Hepatic stellate cell (primary cell): ENCODE data around the gene C18orf63.
"Not testable (repeated sequence)": the region's sequence is repeated elsewhere in the genome, so short reads cannot be mapped to it uniquely, and the experiment has no call there.

Experiments
- DNase-seq: peaks from one replicate; pipeline ENCODE4 v3.0.0; 2011; ENCODE audit warnings: low spot score

C18orf63 gene

DNA sequence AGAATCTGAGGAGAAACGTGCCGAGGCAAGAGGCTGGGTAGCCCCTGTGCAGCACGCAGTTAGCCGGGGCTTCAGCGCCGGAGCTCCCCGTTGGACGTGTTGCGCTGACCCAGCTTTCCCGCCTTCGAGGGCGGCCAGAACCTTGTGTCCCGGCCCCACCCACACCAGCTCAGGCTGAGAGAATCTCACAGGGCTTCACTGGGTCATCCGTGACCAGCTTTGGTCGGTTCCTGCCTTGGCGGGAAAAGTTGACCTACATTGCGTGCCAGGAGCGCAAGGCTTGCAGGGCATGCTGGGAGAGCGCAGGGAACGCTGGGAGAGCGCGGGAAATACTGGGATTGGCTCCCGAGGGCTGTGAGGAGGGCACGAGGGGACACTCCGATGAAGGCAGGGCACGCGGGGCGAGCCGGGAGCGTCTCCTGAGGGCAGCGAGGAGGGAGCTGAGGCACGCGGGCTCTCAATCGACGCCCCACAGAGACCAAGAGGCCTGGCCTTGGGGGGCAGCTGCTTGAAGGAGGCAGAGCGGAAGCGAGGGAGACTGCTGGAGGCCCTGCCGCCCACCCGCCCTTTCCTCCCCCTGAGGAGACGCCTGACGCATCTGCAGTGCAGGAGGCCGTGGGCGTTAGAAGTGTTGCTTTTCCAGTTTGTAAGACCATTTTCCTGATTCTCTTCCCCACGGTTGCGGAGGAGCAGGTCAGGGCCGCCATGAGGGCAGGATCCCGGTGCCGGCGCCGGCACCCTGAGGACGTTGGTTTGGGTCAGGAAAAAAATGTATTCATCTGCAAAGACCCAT lies at the start of gene C18orf63:
TSS of gene C18orf63 (plus strand) at position 376 of the 793 bp plus-strand sequence. CDS start 2,027 bp downstream, outside the sequence.
- no peak for DNase-seq

DNA sequence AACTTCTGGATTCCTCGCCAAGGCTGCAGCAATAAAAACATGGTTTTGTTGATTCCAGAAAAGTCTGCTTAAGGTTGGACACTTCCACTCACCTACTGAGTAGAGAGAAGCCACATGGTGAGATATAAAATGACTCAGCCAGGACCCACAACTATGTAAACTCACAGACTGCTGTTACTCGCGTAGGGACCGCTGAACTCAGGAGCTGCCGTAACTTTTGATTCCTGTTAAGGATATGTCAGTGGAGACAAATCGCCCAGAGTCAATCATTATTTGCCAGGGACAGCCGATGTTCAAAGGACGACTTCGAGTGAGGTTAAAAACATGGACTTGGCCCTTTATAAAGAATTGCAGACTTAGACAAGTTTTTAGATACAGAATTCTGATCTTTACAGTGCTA lies 49.5 kb upstream of the C18orf63 start:
- no peak for DNase-seq

DNA sequence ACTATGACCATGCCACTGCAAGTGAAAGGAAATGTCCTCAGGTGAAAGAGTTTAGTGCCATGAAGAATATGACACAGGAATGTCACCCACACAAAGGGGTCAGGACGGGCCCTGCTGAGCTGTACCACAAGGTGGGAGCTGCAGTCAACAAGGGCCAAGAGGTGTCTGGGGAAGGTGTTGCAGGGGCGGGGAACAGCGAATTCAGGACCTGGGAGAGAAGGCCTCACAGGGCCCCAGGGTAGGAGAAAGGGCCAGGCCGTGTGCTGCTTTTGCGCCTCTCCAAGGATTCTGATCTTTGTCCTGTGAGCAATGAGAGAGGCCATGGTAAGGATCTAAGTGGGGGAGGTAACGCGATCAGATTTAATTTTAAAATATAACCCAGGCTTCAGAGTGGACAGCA lies 47.5 kb upstream of the C18orf63 start:
- no peak for DNase-seq

DNA sequence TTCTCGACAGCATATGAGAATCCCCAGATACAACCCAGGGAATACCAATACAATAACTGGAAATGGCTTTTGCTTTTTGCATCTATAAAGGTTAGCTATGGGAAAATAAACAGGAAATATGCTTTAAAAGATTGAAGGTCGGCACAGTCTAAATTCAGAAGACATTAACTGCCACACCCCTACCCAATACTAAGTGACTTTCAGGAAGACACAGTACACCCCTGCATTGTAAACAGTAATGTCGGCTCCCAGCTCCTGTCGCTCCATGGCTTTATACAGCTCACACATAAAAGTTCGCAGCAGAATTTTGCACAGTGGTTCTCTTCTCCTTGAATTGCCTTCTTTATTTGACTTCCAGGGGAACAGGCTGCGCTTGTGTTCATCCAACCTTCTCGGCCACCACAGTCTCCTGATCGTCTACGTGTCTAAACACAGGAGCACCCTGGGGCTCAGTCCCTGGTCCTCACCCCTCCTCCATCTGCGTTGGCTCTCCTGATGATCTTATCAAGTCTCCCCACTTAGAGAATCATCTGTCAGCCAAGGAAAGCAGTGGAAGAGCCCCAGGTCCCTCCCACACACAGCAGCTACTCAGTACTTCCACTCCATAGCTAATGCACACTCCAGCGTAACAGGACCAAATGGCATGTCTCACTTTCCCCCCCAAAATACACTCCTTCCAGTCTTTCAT lies 46.6 kb upstream of the C18orf63 start:
- no peak for DNase-seq

DNA sequence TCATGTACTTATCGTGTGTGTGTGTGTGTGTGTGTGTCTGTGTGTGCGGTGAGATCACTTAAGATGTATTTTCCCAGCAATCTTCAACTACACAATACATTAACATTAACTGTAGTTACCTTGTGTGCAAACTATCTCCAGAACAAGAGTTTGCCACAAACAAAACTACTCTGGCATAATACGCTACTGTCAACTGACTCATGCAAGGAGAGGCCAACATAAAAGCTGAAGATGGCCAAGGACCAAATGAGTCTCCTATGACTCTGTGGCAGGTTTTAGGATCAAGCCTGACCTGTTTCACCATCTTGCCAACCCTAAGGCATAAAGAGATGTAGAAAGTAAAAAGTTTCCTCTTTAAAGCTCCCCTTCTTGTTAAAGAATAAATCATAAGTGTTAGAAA lies 44.0 kb upstream of the C18orf63 start:
- no peak for DNase-seq

DNA sequence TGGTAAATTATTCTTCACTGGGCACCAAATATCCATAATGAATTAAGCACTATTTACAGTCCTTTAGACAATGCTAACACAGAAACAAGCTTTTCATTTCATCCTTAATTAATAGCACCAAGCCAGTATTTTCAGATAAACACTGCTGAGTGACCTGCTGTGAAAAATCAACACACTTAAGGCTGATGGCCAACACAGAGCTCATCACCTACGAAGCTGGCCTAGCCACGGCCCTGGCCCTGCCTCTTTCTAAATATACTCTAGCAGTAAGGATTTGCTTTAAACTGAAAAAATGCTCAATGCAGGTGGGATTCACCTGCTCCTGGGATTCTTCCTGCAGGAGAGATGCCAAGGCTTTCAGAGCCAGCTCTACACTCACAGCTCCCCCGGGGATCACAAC lies 42.2 kb upstream of the C18orf63 start:
- no peak for DNase-seq

DNA sequence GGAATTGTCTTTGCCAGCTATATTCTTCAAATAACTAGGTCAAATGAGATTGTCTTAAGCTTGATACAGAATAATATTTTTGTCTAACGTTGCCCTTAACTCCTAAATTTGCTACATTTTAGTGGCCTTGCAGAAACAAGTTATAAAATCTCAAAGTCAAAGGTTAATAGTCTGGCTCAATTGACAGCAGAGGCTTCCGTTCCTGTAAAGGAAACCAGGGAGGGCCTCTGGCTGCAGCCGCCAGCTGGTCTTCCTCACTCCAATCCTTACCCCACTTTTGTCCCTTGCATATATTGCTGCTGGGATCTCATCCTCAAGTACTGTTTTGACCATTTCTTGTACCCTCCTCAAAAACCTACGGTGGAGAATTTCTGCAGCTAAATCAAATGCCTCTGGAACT lies 40.9 kb upstream of the C18orf63 start:
- DNase-seq = no peak

DNA sequence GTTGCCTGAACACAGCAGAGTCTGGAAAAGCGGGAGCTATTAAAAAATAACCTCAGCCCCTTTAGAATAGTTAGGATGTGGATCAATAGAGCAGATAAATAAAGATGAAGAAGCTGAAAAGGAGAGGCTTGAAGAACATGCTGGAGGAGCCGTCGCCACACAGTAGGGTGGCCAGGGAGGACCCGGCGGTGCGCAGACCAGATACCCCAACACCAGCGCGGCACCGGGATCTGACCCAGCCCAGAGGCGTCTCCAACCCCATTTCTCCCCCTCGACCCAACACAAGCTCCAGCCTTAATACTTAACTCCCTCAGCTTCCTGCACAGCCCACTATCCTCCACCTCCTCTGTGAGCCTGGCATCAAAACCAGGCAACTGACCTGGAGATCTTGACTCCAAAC lies 39.9 kb upstream of the C18orf63 start:
- no peak for DNase-seq

DNA sequence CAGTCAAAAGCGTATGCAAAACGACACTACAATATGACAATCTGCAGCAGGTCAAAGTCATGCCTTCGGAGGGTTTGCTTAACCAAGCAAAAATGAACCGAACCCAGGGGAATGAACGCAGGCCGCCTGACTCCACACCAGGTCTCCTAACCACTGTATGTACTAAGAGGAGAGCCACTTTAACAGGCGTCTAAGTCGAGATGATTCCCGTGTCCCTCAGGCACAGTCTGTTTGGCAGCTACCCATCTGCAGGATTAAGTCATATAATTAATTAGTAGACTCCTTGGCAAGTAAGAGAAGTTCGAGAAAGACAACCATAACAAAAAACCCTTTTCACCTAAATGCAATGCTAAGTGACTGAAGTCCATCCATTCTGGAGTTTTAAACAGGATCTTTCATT lies 39.0 kb upstream of the C18orf63 start:
- DNase-seq = no peak

DNA sequence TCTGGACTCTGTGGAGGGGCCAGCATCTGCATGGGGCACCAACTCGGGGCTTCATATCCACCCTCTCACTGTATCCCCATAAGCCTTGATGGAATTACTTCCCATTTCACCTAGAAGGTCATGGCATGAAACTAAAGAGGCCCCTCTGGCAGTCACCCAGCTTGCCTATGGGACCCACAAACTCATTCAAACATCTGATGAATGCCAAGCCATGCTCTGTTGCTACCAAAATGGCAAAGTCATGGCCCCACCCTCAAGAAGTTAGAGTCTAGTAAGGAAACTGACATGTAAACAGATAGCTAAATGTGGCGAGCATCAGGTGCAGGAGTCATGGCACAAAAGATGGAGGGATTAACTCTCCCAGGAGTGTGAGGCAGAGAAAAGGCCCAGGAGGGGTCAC lies 38.3 kb upstream of the C18orf63 start:
- no peak for DNase-seq

DNA sequence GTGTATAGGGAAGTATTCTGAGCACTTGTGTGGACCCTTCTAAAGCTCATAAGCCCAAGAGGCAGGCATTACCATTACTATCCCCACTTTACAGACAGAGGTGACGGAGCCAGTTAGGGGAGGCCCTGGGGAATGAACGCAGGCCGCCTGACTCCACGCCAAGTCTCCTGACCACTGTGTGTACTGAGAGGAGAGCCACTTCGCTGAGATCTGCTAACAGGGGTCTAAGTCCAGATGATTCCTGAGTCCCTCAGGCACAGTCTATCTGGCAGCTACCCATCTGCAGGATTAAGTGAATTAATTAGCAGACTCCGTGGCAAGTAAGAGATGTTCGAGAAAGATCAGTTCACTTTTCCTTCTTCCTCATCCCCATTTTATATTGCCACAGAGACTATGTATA lies 37.6 kb upstream of the C18orf63 start:
- no peak for DNase-seq

DNA sequence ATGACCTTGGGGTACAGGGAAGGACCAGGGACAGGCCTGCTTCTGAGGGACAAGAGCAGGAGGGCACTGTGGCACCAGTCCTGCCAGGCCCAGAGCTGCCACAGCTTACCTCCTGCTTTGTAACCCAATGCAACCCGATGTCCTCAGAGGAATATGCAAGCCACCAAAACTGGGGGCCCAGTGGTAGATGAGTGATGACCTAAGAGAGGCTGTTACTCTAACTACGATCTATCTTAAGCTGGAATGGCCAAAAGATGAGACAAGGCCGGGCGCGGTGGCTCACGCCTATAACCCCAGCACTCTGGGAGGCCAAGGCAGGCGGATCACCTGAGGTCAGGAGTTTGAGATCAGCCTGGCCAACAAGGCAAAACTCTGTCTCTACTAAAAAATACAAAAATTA lies 36.7 kb upstream of the C18orf63 start:
- DNase-seq = no peak

DNA sequence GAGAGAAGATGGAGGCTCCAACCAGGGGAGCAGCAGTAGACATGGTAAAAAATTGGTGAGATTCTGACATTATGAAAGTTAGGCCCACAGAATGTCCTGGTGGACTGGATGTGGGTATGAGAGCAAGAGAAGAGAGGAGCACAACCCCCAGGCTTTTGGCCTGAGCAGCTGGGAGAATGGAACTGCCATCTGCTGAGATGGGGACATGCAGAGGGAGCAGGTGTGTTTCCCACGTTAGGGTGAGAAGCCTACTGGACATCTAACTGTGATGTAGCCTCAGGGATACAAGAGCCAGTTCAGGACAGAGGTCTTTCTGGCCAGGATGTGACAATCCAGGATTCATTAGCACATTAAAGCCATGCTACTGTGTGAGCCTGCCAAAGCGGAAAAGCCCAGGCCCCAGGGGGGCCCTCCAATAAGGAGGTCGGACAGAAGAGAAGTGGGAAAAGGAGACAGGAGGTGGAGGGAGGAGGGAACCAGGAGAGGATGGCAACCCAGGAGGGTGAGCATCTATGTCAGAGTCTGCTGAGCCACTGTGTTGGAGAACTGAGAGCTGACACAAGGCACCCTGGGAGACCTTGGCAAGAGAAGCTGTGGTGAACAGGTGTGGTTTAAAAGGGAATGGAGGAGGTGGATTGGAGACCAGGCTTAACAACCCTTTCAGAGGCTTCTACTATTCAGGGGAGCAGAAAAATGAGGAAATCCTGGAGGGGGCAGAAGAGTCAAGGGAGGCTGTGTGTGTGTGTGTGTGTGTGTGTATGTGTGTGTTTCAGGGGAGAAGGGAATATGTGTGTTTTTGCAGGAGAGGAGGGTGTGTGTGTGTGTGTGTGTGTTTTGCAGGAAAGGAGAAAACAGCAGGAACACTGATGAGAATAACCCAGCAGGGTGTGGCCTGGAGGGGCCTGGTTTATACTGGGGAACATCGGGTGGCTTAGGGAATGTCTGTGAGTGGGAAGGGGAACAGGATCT lies 34.3 kb upstream of the C18orf63 start:
- DNase-seq = no peak

DNA sequence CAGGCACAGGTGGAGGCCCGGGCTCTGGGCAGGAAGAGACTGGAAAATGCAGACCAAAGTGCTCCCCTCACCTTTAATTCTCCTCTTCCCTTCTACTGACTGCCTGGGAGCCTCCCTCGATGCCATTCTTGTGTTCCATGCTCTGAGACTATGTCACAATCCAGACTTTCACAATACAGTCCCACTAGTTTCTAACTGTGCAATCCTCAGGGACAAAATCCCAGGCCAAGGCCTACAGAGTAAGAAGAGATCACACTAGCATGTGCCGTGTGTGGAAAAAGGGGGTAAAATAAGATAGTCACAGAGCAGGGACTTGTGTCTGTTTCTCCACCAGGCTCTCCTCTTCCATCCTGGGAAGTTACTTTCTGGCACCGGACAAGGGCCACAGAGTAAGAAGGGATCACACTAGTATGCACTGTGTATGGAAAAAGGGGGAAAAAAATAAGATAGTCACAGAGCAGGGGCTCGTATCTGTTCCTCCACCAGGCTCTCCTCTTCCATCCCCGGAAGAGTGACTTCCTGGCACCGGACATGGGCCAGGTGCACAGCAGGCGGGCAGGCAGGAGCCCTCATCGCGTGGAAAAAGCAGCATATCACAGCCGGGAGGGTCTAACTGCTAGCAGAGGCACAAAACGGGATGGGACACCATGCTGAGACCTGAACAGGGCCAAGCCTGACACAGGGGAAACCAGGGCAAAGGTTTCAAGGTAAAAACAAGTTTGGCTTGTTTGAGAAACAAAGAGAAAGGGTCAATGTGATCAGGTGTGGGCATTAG lies 33.5 kb upstream of the C18orf63 start:
- no peak for DNase-seq

DNA sequence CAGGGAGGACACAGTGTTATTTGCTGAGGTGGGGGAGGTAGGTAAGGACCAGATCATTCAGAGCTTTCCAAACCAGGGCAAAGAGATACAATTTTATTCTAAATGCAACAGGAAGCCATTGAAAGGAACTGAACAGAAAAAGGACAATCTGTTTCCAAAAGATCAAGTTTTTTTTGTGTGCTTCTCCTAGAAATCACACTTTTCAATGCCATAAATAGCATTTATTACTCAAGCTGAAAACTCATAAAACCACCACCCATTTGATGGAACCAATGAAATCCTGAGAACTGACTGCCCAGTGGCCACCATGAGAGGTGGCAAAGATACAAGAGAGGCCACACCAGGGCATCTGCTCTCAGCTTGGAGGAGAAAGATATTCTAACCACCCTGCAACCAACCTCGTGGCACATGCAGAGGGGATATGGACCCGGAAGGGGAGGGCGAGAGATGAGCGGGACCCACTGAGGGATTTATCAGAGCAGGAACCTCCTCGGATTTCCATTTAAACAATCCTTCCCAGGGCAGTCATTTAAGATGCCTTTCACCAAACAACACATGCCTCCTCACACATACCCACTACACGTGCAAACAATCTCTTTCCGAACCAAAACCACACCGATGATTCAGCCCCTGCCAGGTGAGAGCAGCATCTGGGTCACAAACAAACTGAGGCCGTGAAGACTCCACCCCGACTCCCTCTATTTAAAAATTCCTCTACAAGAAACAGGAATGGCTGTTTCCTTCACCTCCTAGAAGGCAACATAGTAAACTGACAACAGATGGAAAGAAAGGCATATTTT lies 32.7 kb upstream of the C18orf63 start:
- no peak for DNase-seq

DNA sequence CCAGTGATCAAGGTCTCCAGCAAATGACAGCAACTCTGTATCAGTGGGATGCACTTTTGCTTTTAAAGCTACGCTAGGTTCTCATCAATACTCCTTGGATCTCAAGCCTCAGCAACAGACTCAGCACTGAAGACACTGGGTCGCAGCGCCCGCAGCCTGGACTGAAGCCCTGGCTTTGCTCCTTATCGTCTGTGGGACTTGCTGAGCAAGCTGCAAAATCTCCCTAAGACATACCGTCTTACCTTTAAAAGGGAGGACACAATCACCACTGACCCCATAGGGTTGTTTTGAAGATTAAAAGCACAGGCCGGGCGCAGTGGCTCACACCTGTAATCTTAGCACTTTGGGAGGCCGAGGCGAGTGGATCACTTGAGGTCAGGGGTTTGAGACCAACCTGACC lies 32.0 kb upstream of the C18orf63 start:
- DNase-seq = no peak

DNA sequence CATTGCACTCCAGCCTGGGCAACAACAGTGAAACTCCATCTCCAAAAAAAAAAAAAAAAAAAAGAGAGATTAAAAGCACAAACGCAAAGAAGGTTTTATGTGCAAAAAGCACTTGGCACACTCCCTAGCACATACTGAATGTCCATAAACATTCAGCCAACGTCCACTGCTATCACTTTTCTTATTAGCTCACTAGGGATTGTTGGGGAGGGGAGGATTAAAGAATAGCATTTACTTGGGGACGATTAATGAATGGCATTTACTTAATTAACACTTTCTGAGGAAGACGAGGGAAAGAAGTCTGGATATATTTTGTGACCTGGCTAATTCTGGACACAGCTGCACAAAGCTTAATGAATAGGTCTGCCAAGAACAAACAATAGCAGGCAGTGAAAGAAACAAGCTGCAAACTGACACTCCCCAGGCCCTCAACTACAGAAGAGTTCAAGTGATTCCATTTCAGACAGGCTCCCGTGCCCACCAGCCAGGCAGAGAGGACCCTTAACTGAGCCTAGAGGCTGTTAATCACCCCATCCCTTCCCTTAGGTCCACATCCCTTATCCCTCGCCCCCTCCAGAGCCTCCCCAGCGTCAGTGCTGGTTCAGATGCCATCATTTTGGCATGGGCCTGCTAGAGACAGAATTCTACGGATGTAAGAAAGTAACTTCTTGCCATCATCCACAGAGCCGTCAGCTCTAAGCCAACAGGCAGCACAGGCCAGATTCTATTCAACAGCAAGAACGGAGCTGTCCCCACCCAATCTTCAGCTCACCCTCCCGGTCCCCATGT lies 31.3 kb upstream of the C18orf63 start:
- no peak for DNase-seq

DNA sequence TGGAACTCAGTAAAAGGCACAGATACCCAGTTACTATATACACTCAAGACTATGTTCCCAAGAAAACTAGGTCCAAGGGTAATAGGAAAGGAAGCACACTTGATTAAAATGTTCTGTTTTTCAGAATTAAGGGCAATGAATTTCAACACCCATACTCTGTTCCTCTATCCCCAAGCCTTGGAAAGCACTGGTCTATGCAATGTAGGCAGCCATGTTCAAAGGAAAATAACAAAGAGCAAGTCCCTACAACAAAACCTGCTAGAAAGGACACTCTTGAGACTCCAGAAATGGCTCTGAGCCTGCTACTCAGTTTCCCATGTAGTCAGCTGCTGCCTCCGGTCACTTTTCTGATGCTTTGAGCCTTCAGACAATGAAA lies 30.7 kb upstream of the C18orf63 start:
- no peak for DNase-seq

DNA sequence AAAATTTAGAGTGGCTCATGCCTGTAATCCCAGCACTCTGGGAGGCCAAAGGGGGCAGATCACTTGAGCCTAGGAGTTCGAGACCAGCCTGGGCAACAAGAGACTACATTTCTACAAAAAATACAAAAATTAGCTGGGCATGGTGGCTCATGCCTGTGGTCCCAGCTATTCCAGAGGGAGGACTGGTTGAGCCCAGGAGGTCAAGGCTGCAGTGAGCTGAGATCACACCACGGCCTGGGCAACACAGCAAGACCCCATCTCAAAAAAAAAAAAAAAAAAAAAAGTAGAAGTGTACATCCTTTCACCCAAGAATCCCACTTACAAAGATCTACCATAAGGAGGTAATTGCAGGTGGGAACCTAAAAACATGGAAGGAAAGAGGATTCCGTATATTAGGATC lies 30.1 kb upstream of the C18orf63 start:
- not testable (repeated sequence) for DNase-seq
